ENCODE measurements around the gene KRTCAP2. TPM values are rescaled to one million over a fixed set of nuclear protein-coding genes. Genes with fewer than 3 reads are reported as not detected.

Gene KRTCAP2
- total and polyA plus RNA-seq, 10 of the 15 experiments (the other 5 are each of a cell fraction or from before 2014, with no cell fraction given): 61.3 to 238 (median 141) TPM

- TF ChIP-seq, protein P1, sequence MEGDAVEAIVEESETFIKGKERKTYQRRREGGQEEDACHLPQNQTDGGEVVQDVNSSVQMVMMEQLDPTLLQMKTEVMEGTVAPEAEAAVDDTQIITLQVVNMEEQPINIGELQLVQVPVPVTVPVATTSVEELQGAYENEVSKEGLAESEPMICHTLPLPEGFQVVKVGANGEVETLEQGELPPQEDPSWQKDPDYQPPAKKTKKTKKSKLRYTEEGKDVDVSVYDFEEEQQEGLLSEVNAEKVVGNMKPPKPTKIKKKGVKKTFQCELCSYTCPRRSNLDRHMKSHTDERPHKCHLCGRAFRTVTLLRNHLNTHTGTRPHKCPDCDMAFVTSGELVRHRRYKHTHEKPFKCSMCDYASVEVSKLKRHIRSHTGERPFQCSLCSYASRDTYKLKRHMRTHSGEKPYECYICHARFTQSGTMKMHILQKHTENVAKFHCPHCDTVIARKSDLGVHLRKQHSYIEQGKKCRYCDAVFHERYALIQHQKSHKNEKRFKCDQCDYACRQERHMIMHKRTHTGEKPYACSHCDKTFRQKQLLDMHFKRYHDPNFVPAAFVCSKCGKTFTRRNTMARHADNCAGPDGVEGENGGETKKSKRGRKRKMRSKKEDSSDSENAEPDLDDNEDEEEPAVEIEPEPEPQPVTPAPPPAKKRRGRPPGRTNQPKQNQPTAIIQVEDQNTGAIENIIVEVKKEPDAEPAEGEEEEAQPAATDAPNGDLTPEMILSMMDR (IDR thresholded peaks at IDR 0.05 in 2 of 3, conservative IDR thresholded peaks at IDR 0.05 in 1 of 3; ENCODE audit: control insufficient read depth in 2 of 3, extremely low read depth in 1 of 3, insufficient read depth in 1 of 3, low read depth in 3 of 3, low read length in 3 of 3): no peak
- peak; percentile 56 for TF ChIP-seq E2F8 (IDR thresholded peaks at IDR 0.05; ENCODE audit: low read depth, partially characterized antibody)
- TF ChIP-seq, protein P2, sequence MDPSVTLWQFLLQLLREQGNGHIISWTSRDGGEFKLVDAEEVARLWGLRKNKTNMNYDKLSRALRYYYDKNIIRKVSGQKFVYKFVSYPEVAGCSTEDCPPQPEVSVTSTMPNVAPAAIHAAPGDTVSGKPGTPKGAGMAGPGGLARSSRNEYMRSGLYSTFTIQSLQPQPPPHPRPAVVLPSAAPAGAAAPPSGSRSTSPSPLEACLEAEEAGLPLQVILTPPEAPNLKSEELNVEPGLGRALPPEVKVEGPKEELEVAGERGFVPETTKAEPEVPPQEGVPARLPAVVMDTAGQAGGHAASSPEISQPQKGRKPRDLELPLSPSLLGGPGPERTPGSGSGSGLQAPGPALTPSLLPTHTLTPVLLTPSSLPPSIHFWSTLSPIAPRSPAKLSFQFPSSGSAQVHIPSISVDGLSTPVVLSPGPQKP (IDR thresholded peaks at IDR 0.05; ENCODE audit: low read depth, low read length): peak; percentile 77
- no peak for TF ChIP-seq HDAC2 (IDR thresholded peaks at IDR 0.05)
- no peak for TF ChIP-seq CBX3 (IDR thresholded peaks at IDR 0.05; ENCODE audit: borderline replicate concordance, low read depth)
- TF ChIP-seq CBFB (IDR thresholded peaks at IDR 0.05; ENCODE audit: low read depth): peak; percentile 58; the same call in 1 of the 2 replicates
- no peak for TF ChIP-seq ZZZ3 (IDR thresholded peaks at IDR 0.05; ENCODE audit: control insufficient read depth, insufficient read length, low read depth)
- no peak for TF ChIP-seq CREM (IDR thresholded peaks at IDR 0.05; ENCODE audit: low read depth)
- TF ChIP-seq PRDM15 (CRISPR knock-in tag; IDR thresholded peaks at IDR 0.05): no peak
- no peak for TF ChIP-seq STAT3 (IDR thresholded peaks at IDR 0.05; ENCODE audit: low read depth, low read length)
- peak; percentile 51 for TF ChIP-seq SP1 (IDR thresholded peaks at IDR 0.05; ENCODE audit: low read depth, low read length)
- no peak; the same call in 1 of the 2 replicates for TF ChIP-seq HCFC1 (IDR thresholded peaks at IDR 0.05; ENCODE audit: low read length)
- TF ChIP-seq MTA3 (IDR thresholded peaks at IDR 0.05; ENCODE audit: borderline replicate concordance, low read length): no peak
- peak; percentile 20; the same call in 1 of the 2 replicates for TF ChIP-seq MTA2 (IDR thresholded peaks at IDR 0.05; ENCODE audit: low read depth)
- no peak for TF ChIP-seq ETV6 (conservative IDR thresholded peaks at IDR 0.05 in 1 of 2, IDR thresholded peaks at IDR 0.05 in 1 of 2; ENCODE audit: borderline replicate concordance in 1 of 2, low read depth in 1 of 2)
- no peak for TF ChIP-seq RAD21 (IDR thresholded peaks at IDR 0.05; ENCODE audit: insufficient read depth, low read depth, low read length)
- TF ChIP-seq YBX1 (IDR thresholded peaks at IDR 0.05): no peak
- no peak for TF ChIP-seq TCF7 (IDR thresholded peaks at IDR 0.05; ENCODE audit: borderline replicate concordance)
- no peak for TF ChIP-seq FOS (IDR thresholded peaks at IDR 0.05; ENCODE audit: borderline replicate concordance, extremely low read depth, insufficient read length)
Observed at GRCh38 chr1:155135415-155136028, 37.6 kb downstream of the KRTCAP2 start, which contains the start of gene SLC50A1 (continued).

Measured in GM12878 (cell line).